Astrocyte of the hippocampus (primary cell): ENCODE data around the gene TP53BP1.

Source experiments
- DNase-seq: peaks from one replicate; pipeline ENCODE4 v3.0.0; 2011; ENCODE audit warnings: low read depth, low spot score

The TP53BP1 gene

DNA sequence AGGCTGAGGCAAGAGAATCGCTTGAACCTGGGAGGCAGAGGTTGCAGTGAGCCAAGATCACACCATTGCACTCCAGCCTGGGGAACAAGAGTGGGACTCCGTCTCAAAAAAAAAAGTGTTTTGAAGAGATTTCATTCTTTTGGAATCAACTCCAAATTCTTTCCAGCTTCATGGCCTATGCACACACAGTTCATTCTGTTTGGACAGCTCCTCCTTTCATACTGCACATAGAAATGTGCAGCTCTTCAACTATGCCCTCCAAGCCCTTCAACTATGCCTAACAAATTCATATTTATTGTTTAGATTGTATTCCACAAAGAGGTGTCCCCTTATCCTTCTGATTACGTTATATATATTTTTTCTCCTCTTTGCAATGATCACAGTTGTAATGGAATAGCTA, 4.2 kb downstream of the TP53BP1 start:
- DNase-seq, result no peak

DNA sequence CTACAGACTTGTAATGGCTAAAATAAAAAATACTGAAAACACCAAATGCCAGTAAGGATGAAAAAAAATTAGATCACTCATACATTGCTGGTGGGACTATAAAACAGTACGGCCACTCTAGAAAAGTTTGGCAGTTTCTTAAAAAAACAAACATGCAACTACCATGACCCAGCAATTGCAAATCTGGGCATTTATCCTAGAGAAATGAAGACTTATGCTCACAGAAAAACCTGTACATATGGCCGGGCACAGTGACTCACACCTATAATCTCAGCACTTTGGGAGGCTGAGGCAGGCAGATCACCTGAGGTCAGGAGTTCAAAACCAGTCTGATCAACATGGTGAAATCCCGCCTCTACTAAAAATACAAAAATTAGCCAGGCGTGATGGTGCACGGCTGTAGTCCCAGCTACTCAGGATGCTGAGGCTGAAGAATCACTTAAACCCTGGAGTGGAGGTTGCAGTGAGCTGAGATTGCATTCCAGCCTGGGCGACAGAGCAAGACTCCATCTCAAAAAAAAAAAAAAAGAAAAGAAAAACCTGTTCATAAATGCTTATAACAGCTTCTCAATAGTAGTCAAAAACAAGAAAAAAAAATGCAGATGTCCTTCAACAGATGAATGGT, 5.6 kb downstream of the TP53BP1 start:
- DNase-seq, result no peak

DNA sequence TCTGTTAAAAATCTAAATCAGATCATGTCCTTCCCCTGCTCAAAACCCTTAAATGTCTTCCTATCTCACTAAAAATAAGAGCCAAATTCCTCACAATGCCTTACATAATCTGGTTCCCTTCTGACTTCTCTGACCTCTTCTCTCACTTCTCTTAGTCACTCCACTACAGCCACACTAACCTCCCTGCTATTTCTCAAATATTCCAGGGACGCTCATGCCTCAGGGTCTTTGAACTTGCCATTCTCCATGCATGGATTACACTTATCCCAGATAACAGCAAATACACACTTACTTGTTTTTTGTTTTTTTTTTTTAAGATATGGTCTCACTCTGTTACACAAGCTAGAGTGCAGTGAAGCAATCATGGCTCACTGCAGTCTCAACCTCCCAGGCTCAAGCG, 8.5 kb downstream of the TP53BP1 start:
- no peak for DNase-seq

DNA sequence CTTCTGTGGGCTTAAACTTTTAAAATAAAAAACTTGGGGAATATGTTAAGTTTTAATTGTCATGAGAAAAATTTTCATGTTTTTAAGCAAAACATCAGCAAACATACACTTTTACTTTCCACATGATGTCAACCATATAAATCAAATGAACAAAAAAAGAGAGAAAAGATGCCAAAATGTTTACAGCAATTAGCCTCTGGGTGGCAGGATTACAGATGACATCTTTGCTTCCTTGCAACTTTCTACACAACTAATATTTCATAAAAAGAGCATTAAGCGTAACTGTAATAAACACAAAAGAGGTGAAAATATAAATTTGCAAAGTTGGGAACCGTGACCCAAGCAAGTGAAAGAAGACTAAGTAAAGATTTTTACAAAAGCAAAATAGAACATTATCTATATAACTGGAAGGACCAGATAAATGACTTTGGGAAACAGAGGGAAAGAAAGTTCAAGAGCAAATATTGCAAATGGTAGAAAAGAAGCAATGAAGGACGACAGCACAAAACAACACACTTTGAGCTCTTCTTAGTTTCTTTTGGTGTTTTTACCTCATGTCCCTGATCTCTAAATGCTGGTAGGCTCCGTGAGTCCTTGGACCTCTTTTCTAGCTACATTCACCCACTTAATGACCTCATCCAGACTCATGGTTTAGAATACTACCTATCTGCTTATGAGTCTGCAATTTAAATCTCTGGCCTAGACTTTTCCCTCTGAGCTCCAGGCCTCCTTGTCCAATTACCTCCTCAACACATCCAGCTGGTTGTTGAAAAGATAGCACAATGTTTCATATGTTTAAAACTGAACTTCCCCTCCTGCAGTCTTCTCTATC, 9.4 kb downstream of the TP53BP1 start:
- peak; percentile 13 for DNase-seq

DNA sequence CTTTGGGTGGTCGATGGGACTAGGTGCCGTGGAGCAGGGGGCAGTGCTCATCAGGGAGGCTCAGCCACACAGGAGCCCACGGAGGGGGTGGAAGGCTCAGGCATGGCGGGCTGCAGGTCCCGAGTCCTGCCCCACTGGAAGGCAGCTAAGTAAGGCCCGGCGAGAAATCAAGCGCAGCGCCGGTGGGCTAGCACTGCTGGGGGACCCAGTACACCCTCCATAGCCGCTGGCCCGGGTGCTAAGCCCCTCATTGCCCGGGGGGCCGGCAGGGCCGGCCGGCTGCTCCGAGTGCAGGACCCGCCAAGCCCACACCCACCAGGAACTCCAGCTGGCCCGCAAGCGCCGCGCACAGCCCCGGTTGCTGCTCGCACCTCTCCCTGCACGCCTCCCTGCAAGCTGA, 19.1 kb downstream of the TP53BP1 start:
- no peak for DNase-seq

DNA sequence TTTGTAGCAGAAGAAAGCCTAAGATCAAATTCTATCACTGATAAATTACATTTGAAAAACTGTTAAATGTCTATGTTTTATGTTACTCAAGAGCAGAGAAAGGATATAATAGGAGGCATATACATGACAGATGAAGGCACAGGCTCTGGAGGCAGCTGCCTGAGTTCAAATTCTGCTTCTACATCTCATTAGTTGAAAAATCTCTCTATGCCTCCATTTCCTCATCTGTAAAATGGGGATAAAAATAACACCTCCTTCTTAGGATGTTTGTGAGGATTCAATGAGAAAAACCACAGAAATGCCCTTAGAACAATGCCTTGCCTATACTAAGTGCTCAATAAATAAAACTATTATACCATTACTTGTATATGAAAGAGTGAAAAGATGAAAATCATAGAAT, 21.0 kb downstream of the TP53BP1 start:
- no peak for DNase-seq

DNA sequence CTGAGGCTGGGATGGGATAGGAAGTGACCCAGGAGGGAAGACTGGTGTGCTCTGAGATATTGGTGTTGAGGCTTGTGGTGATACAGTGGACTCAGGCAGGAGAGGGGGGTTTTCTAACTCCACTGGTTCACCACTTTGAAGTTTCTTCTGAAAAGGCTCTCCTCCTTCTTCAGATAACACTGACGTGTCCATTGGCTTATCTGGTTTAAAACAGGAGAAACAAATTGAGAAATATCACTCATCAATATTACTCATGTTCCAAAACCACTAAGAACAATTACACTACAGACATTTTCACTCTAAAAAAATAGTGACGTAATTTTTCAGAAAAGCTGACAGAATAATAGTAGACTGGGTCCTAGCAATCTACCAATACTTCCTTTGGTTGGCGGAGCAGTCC, 23.1 kb downstream of the TP53BP1 start:
- peak; percentile 18 for DNase-seq

DNA sequence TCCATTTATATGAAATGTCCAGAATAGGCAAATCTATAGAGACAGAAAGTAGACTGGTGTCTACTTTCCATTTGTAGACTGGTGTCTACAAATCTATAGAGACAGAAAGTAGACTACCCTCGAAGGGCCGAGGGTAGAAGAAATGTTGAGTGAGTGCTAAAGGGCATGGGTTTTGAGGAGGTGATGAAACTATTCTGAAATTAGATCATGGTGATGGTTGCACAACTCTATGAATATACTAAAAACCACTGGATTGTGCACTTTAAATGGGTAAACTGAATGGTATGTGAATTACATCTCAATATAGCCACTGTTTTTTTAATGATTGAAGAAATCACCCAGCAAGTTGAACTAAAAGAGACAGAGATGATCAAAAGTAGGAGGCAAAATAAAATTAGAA, 27.9 kb downstream of the TP53BP1 start:
- peak; percentile 60 for DNase-seq

DNA sequence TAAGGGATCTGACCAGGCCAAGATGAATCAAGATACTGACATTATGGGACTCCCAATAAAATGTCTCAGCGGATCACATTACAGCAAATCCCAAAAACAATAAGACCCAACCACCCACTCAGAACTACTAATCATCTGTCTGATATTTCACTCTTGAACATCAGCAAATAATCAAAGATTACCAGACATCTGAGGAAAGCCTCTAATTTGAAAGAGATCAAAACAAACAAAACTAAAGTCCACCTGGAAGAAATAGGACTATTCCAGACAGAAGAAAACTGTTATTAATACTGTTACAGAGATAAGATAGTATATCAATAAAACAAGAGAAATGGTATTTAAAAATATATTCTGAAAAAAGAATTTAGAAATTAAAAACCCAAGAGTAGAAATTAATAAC, 29.0 kb downstream of the TP53BP1 start:
- no peak for DNase-seq

DNA sequence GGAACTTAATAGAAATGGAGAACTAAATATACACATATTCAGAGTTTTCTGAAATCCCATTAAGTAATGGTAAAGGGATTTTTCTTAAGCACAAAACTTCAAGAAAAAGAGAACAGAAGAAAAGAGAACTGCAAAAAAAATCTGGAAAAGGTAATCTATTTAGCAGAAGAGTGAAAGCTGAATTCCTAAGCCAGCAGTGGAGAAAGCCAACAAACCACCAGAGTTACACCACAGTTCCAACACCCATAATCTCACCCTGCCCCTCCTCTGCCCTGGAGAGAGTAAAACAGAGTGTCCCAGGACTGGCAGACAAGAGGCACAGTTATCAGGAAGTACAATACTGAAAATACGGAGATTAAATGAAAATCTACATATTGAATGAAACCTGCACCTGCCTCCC, 29.4 kb downstream of the TP53BP1 start:
- DNase-seq, result peak; percentile 46

DNA sequence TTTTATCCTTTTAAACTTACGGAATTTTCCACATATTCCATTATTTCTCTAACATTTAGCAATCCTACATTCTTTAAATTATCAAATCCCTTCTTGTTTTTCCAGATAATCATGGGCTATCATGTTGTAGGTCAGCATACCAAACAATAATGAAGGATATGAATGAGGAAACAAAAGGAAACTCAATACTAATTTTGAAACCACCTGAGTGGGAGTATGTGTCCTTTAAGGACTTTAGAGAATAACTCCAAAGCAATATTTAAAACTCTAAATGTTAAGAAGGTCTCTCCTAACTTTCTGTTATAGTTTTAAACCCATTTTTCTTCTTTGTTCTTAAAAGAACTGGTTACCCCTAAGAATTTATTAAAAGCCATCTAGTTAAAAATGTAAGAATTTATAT, 43.0 kb downstream of the TP53BP1 start:
- no peak for DNase-seq

DNA sequence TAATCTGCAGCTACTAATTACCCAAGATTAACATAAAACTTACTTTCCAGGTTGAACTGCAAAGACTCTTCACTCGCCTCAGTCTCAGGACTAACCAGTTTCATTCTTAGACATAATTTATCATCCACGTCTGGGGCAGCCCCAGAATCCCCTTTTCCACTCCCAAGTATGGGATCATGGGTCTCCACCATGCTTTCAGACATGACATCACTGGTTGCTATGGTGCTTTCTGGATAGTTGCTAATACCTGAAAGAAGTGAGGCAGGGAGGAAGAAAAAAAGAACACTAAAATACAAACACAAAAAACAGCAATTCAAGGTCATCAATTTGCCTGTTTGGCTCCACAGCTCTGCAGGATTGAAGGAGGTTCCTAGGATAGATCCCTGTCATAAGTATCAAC, 46.6 kb downstream of the TP53BP1 start:
- DNase-seq, result no peak

DNA sequence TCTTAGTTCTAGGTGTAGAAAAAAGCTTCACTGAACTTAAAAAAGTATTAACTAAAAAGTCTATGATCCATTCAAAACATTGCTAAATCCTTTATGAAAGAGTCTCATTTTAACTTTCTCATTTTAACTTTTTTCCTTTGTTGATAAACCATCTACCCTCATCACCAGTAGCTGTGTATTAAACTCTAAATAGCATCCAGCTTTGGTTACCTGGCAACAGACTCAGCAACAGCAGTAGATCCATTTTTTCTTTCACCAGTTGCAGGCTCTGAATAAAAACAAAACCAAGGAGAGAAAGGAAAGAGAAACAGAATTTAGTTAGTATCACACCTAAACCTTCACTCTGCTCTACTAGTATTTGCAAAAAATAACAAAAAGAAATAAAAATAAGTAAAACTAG, 51.6 kb downstream of the TP53BP1 start:
- peak; percentile 62 for DNase-seq

DNA sequence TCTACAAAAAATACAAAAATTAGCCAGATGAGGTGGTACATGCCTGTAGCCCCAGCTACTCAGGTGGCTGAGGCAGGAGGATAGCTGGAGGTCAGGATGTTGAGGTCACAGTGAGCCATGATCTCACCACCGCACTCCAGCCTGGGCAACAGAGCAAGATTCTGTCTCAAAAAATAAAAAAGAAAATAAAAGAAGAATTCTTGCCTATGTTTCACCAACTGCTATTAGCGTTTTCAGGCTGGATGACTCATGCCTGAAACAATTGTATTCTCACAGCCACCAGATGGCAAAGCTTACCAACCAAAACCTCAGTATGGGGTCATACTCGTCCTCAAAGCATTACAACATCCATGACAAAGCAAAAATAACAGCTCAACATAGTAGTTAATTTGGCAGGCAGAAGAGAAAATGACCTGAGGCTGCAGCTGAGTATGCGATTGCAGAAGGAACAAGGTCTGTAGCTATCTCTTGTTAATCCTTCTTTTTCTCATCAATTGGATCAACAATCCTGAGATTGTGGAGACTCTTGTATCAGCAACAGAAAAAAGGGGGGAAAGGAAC, 52.2 kb downstream of the TP53BP1 start:
- peak; percentile 95 for DNase-seq

DNA sequence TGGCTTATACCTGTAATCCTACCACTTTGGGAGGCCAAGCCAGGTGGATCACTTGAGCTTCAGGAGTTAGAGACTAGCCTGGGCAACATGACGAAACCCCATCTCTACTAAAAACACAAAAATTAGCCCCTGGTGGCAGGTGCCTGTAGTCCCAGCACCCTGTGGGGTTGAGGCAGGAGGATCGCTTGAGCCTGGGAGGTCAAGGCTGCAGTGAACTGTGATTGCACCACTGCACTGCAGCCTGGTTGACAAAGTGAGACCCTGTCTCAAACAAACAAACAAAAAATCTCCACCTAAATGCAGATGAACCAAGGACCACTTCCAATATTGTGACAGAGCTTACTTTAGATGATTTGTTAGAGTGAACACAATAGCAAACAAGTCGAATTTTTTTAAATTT, 53.7 kb downstream of the TP53BP1 start:
- no peak for DNase-seq

DNA sequence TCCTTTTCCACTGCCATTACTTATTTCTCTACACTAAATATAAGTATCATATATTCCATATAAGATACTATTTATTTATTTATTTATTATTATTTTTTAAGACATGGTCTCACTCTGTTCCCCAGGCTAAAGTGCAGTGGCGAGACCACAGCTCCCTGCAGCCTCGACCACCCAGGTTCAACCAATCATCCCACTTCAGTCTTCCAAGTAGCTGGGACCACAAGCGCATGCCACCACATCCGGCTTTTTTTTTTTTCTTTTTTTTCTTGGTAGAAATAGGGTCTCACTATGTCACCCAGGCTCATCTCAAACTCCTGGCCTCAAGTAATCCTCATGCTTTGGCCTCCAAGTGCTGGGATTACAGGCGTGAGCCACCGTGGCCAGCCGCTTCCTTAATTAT, 56.6 kb downstream of the TP53BP1 start:
- DNase-seq, result no peak

DNA sequence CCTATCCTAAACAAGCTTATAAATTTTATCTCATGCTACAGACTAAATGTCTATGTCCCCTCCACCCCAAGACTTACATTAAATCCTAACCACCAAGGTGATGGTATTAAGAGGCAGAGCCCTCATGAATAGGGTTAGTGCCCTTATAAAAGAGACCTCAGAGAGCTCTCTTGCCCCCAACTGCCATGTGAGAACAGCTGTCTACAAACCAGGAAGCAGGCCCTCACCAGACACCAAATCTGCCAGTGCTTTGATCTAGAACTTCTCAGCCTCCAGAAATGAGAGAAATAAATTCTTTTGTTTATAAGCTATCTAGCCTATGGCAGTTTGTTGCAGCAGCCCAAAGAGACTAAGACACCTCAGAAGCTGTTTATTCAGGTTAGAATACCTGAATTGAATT, 58.5 kb downstream of the TP53BP1 start:
- no peak for DNase-seq

DNA sequence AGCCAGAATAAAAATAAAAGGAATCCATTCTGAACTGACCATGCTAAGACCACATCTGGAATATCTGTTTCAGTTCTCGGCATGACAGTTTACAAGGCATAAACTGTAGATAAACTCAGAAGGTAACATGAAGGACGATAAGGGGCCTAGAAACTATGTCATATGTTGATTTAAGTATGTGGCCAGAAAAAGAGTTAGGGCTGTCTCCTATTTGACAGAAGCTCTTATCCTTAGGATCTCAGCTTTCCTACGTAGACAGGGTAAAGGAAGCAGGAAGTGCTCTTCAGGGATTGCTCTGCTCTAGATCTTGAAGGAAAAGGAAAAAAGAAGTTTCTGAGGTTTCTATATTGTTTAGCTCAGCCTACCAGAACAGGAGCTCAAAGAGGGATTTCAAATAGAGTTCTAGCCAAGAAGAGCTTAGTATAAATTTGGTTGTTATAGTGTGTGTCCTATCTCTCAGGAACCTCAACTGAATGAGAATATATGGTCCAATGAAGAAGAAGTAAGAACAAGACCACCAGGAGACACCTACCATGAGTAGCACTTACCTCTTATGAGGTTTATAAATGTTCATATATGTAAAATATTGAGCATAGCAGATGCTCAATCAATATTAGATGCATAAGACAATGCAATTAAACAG, 59.2 kb downstream of the TP53BP1 start:
- no peak for DNase-seq

DNA sequence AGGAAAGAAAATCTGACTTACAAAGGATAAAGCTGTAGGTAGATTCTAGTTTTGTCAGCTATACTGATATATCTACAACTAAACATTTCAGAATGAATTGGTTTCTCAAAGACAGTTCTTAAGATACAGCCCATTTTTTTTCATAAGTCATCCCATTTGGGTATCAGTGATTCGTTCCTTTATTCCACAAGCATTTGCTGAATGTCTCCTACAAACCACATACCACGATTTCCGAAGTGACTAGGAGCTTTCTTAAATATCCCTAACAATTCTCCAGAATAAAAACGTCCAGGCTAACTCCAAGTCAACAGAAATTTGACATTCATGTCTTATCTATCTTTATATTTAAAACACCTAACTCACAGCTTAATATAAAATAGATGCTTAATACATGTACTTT, 59.8 kb downstream of the TP53BP1 start:
- peak; percentile 66 for DNase-seq

DNA sequence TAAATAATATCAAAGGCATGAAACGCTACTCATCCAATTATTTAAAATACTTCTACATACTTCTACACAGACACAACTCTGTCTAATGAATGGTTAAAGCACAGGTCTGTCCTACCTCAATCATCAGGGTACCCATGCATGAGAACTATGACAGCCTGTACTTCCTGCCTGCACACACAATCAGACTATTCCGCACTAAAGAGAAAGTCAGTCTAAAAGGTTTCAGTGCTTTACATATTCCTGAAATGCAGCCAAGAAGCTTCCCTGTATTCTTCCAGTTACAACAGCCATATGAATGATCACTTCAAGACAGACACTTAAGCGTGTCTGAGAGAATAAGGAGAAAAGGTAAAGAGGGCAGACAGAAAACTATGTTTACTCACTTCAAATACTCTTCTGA, 63.3 kb downstream of the TP53BP1 start:
- DNase-seq, result no peak

DNA sequence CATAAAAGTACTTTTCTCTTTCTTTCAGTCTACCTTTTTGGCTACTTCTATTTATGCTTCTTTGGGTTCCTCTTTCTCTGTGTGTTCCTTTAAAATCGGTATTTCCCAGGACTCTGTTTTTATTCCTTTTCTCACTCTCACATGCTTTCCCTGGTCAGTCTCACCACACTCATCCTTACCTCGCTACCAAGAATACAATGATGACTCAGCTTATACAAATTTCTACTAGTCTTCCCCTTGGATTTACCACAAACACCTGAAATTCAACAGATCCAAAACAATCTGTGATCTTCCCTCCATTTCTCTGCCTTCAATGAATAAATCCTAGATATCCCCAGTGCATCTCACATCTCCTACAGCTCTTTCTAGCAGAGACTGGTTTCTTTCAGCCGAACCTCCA, 69.2 kb downstream of the TP53BP1 start:
- no peak for DNase-seq

DNA sequence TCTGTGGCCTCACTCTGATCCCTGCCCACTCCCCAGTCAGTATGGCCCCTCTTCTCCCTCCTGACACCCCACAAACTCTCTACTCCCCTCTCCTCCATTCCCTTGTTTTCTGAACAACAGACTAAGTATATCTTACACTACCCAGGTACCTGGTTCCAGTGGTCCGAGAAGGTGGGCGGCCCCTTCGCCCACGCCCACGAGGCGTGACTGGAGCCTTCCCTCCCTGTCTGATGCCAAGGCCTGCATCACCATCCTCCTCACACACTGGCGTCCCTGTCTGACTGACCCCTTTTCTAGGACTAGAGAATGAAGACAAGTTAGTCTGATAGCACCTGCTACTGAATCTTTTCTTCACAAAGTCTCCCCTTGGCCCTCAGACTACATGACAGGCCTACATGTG, 72.1 kb downstream of the TP53BP1 start:
- DNase-seq, result no peak

DNA sequence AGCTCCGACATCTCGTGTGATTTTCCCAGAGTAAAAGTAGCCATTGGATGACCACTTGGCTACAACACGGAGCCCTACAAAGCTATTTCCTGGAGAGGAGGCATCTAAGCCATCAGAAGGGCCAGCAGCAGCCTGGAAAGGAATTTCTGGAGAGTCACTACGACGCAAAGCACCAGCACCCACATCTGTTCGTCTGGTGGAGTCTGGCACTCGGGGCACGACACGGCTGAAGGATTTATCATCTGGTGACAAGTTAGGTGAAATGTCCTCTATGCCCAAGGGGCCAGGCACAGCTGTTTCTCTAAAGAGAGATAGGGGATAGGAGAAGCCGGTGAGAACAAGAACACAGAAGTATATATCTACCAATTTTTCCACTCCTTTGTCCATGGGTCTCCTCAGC, 72.5 kb downstream of the TP53BP1 start:
- DNase-seq, result no peak
